H7 (cell line): Measurements from ENCODE around the gene GIMD1. TPM values are rescaled to one million over a fixed set of nuclear protein-coding genes. Genes with fewer than 3 reads are reported as not detected.

Source experiments
- DNase-seq: peaks from one replicate; pipeline ENCODE4 v3.0.0; 2012
- H3K27me3 ChIP-seq: 2 replicates; pipeline ENCODE4 v1.6.0; 2011; ENCODE audit warnings: mild to moderate bottlenecking, low read length; ENCODE audit not compliant: control insufficient read depth, insufficient read depth
- H3K36me3 ChIP-seq: replicated peaks from 2 replicates; pipeline ENCODE4 v1.5.1; 2011; ENCODE audit warnings: low read length; ENCODE audit not compliant: control insufficient read depth, insufficient read depth
- H3K4me3 ChIP-seq: 2 replicates; pipeline ENCODE4 v1.5.1; 2011; ENCODE audit warnings: low read depth, mild to moderate bottlenecking, control low read depth, low read length, moderate library complexity; ENCODE audit not compliant: insufficient read depth
- total RNA-seq: library from RNA; depleted of rRNA; stranded (reverse); fragments of >200 nt; shearing (Covaris generic); gene quantifications from 2 replicates; pipeline ENCODE4 v1.2.3, GENCODE V29; 2014; rRNA removed

GIMD1 gene
- total RNA-seq, 1 experiment from 2014 or later: not detected

GRCh38 chr4:106314960-106315359 is 53.6 kb downstream of the GIMD1 start:
- H3K4me3 ChIP-seq: no peak overlapping the region
- no peaks in the 10 kb centered on the region for H3K27me3 ChIP-seq
- DNase-seq: no peak
- no peaks in the 10 kb centered on the region for H3K36me3 ChIP-seq

GRCh38 chr4:106312997-106313522 is 55.5 kb downstream of the GIMD1 start:
- H3K27me3 ChIP-seq: no peaks in the 10 kb centered on the region
- H3K36me3 ChIP-seq: no peaks in the 10 kb centered on the region
- DNase-seq: no peak
- no peak overlapping the region for H3K4me3 ChIP-seq

GRCh38 chr4:106312377-106312776 is 56.2 kb downstream of the GIMD1 start:
- H3K4me3 ChIP-seq: no peak overlapping the region
- H3K36me3 ChIP-seq: no peaks in the 10 kb centered on the region
- H3K27me3 ChIP-seq: no peaks in the 10 kb centered on the region
- DNase-seq: no peak

Other genes starting within 250 kb of the GIMD1 start
- gene TBCK, start 52.6 kb downstream of the GIMD1 start, total RNA-seq: 23.9 and 33.8 TPM in 2 replicates
- gene AIMP1, start 52.2 kb downstream of the GIMD1 start, total RNA-seq: 25.6 and 37.8 TPM in 2 replicates